PFSK-1 (cell line): Measurements from ENCODE around the gene ATP6V1B1.

ENCODE experiments used
- FOXP2 ChIP-seq: optimal IDR thresholded peaks from 2 replicates; pipeline ENCODE3; 2011; ENCODE audit warnings: borderline replicate concordance, control low read depth, inconsistent platforms; ENCODE audit not compliant: insufficient read depth; ENCODE audit errors: extremely low read length, extremely low read depth
- POLR2AphosphoS5 ChIP-seq: IDR thresholded peaks from 2 replicates; pipeline ENCODE4 v1.6.1; 2012; ENCODE audit warnings: low read depth, mild to moderate bottlenecking, control low read depth, low read length, moderate library complexity
- SIN3A ChIP-seq: IDR thresholded peaks from 2 replicates; pipeline ENCODE4 v1.6.1; 2012; ENCODE audit warnings: mild to moderate bottlenecking, low read length, moderate library complexity, borderline replicate concordance; ENCODE audit not compliant: insufficient read depth
- TAF1 ChIP-seq: IDR thresholded peaks from 2 replicates; pipeline ENCODE4 v1.6.1; 2012; ENCODE audit warnings: low read length, control low read depth, borderline replicate concordance; ENCODE audit not compliant: insufficient read depth
- TF ChIP-seq, protein P1 (sequence below), 2 experiments: IDR thresholded peaks; 2 replicates each; pipeline versions ENCODE4 v1.6.1 to v1.8.0; 2011 to 2012; ENCODE audit warnings: low read depth in 2 of 2, low read length in 2 of 2, control low read depth in 1 of 2, inconsistent platforms in 1 of 2, mild to moderate bottlenecking in 1 of 2, moderate library complexity in 1 of 2; ENCODE audit not compliant: insufficient read depth in 1 of 2

ATP6V1B1 gene

GRCh38 chr2:70954886-70955285 is 19.2 kb downstream of the ATP6V1B1 start:
- TF ChIP-seq SIN3A, result no peak
- TF ChIP-seq FOXP2, result no peak
- TF ChIP-seq, protein P1, sequence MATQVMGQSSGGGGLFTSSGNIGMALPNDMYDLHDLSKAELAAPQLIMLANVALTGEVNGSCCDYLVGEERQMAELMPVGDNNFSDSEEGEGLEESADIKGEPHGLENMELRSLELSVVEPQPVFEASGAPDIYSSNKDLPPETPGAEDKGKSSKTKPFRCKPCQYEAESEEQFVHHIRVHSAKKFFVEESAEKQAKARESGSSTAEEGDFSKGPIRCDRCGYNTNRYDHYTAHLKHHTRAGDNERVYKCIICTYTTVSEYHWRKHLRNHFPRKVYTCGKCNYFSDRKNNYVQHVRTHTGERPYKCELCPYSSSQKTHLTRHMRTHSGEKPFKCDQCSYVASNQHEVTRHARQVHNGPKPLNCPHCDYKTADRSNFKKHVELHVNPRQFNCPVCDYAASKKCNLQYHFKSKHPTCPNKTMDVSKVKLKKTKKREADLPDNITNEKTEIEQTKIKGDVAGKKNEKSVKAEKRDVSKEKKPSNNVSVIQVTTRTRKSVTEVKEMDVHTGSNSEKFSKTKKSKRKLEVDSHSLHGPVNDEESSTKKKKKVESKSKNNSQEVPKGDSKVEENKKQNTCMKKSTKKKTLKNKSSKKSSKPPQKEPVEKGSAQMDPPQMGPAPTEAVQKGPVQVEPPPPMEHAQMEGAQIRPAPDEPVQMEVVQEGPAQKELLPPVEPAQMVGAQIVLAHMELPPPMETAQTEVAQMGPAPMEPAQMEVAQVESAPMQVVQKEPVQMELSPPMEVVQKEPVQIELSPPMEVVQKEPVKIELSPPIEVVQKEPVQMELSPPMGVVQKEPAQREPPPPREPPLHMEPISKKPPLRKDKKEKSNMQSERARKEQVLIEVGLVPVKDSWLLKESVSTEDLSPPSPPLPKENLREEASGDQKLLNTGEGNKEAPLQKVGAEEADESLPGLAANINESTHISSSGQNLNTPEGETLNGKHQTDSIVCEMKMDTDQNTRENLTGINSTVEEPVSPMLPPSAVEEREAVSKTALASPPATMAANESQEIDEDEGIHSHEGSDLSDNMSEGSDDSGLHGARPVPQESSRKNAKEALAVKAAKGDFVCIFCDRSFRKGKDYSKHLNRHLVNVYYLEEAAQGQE (IDR thresholded peaks at IDR 0.05; ENCODE audit: insufficient read depth in 1 of 2, low read depth in 2 of 2, low read length in 2 of 2), result no peak
- no peak for TF ChIP-seq POLR2AphosphoS5
- TF ChIP-seq TAF1, result no peak

DNA sequence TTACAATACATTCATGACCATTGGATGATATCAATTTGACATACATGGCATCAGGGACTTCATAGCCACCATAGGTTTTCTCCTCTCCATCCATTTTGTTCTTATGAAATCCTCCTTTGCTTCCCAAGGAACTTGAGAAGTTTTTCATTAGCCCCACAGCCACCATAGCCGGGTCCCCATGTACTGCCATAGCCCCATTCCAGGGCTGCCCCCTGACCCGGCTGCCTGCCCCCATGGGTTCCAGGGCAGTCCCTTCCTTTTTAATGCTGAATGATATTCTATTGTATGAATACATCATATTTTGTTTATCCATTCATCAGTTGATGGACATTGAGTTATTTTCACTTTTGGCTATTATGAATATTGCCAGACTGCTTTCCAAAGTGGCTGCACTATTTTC is 20.4 kb downstream of the ATP6V1B1 start:
- no peak for TF ChIP-seq SIN3A
- TF ChIP-seq POLR2AphosphoS5, result no peak
- TF ChIP-seq TAF1, result no peak
- no peak for TF ChIP-seq FOXP2

- no peak for TF ChIP-seq TAF1
- TF ChIP-seq SIN3A, result no peak
- TF ChIP-seq FOXP2, result no peak
- no peak for TF ChIP-seq POLR2AphosphoS5
- TF ChIP-seq, protein P1 (IDR thresholded peaks at IDR 0.05; ENCODE audit: insufficient read depth in 1 of 2, low read depth in 2 of 2, low read length in 2 of 2), result no peak
These were observed 22.1 kb downstream of the ATP6V1B1 start for GRCh38 chr2:70957798-70958197.

GRCh38 chr2:70958759-70959158 is 23.1 kb downstream of the ATP6V1B1 start:
- TF ChIP-seq POLR2AphosphoS5 (no peak), FOXP2 (no peak), SIN3A (no peak), TAF1 (no peak)
- TF ChIP-seq, protein P1 (IDR thresholded peaks at IDR 0.05; ENCODE audit: insufficient read depth in 1 of 2, low read depth in 2 of 2, low read length in 2 of 2), result no peak

- TF ChIP-seq POLR2AphosphoS5, result no peak
- TF ChIP-seq, protein P1 (IDR thresholded peaks at IDR 0.05; ENCODE audit: insufficient read depth in 1 of 2, low read depth in 2 of 2, low read length in 2 of 2), result peak in 1 of 2 experiments; percentile 67; a peak in 1 of 4 replicates
These were observed 23.6 kb downstream of the ATP6V1B1 start for GRCh38 chr2:70959271-70959761.
